HepG2 (cell line): Measurements from ENCODE around the gene WDR7. TPM values are rescaled to one million over a fixed set of nuclear protein-coding genes. Genes with fewer than 3 reads are reported as not detected.

Experiments used
- ATAC-seq: fragments of 200-7000 bp; cut with Tn5 transposase; 3 replicates; pipeline ENCODE4 v1.9.1; 2020; ENCODE audit warnings: mild to moderate bottlenecking, moderate library complexity
- BruUV-seq: library from RNA; stranded (reverse); fragments of 400-500 nt; replicated peaks from 2 replicates; lab custom pipeline; 2021; lab: Mats Ljungman, UMichigan
- CTCF ChIA-PET: fragments of 300-600 bp; formaldehyde crosslinking; extraction: SDS; loops from one replicate; lab custom pipeline; 2021; ENCODE audit warnings: low total read pairs, inconsistent platforms, low intra/inter-chr PET ratio; lab: Yijun Ruan, JAX
- POLR2A ChIA-PET: fragments of 350-600 bp; sonication (Branson Sonifier 250); formaldehyde crosslinking; loops from one replicate; lab custom pipeline; 2020; ENCODE audit warnings: antibody characterized with exemption, inconsistent platforms; lab: Yijun Ruan, JAX
- DNase-seq: peaks from one replicate; pipeline ENCODE4 v3.0.0-alpha.2; 2015; ENCODE audit warnings: low spot score
- FAIRE-seq: peaks from 3 replicates; lab custom pipeline; 2011; peaks lifted over from hg19 to GRCh38; lab: Jason Lieb, UNC
- H2AFZ ChIP-seq: one replicate; pipeline ENCODE4 v1.6.1; 2011; ENCODE audit warnings: low read length, inconsistent platforms
- H3K27ac ChIP-seq: fragments of 300-600 bp; 3 replicates; pipeline ENCODE4 v1.8.0; 2011; ENCODE audit warnings: mixed run types, mild to moderate bottlenecking, mixed read lengths, low read length, inconsistent platforms; ENCODE audit not compliant: insufficient read depth; ENCODE audit errors: extremely low read length
- H3K27me3 ChIP-seq, 2 experiments: fragments of 200-600 bp in 1 of 2; 2 replicates in 1 of 2; 3 replicates in 1 of 2; pipeline versions ENCODE4 v1.6.0 to v1.8.0; 2011; ENCODE audit warnings: low read length in 2 of 2, mild to moderate bottlenecking in 2 of 2, moderate library complexity in 2 of 2, inconsistent platforms in 1 of 2; ENCODE audit not compliant: insufficient read depth in 2 of 2, control insufficient read depth in 1 of 2
- H3K36me3 ChIP-seq, 2 experiments: fragments of 200-600 bp in 1 of 2; replicated peaks in 1 of 2; 2 replicates in 1 of 2; 3 replicates in 1 of 2; pipeline versions ENCODE4 v1.5.1 to v1.8.0; 2011; ENCODE audit warnings: low read length in 2 of 2, inconsistent platforms in 1 of 2; ENCODE audit not compliant: insufficient read depth in 2 of 2, control insufficient read depth in 1 of 2
- H3K4me1 ChIP-seq: 2 replicates; pipeline ENCODE4 v1.5.1; 2012; ENCODE audit warnings: low read length, inconsistent platforms; ENCODE audit not compliant: insufficient read depth
- H3K4me2 ChIP-seq: 2 replicates; pipeline ENCODE4 v1.6.0; 2011; ENCODE audit warnings: low read depth, low read length, inconsistent platforms
- H3K4me3 ChIP-seq, 3 experiments: fragments of 200-600 bp in 1 of 3; sonication (generic), shearing (Covaris generic) in 1 of 3; replicated peaks in 1 of 3; 2 replicates each; pipeline ENCODE4 v1.5.1; 2011 to 2016; ENCODE audit warnings: low read length in 3 of 3, inconsistent platforms in 2 of 3, low read depth in 2 of 3, mild to moderate bottlenecking in 2 of 3, control low read depth in 1 of 3, mixed read lengths in 1 of 3; ENCODE audit not compliant: insufficient read depth in 1 of 3
- H3K79me2 ChIP-seq: one replicate; pipeline ENCODE4 v1.6.1; 2011; ENCODE audit warnings: low read length, inconsistent platforms; ENCODE audit not compliant: insufficient read depth
- H3K9ac ChIP-seq: 2 replicates; pipeline ENCODE4 v1.6.0; 2011; ENCODE audit warnings: mild to moderate bottlenecking, low read depth, low read length, inconsistent platforms; ENCODE audit not compliant: insufficient read depth
- H3K9me3 ChIP-seq: 2 replicates; pipeline ENCODE4 v1.5.1; 2012; ENCODE audit warnings: mild to moderate bottlenecking, low read length
- H4K20me1 ChIP-seq: 2 replicates; pipeline ENCODE4 v1.6.0; 2011; ENCODE audit warnings: inconsistent platforms, mild to moderate bottlenecking, low read length, moderate library complexity; ENCODE audit not compliant: insufficient read depth
- ARID2 ChIP-seq: sonication (generic); formaldehyde crosslinking; IDR thresholded peaks from 2 replicates; pipeline ENCODE4 v1.8.1; 2022; ENCODE audit warnings: mild to moderate bottlenecking, missing genetic modification reagents, borderline replicate concordance
- DBP ChIP-seq: sonication (generic); formaldehyde crosslinking; IDR thresholded peaks from 2 replicates; pipeline ENCODE4 v1.4.0; 2020; ENCODE audit warnings: missing genetic modification reagents; ENCODE audit errors: not compliant biosample characterization
- EED ChIP-seq: sonication (generic); formaldehyde crosslinking; IDR thresholded peaks from 2 replicates; pipeline ENCODE4 v1.5.0; 2020; ENCODE audit warnings: mild to moderate bottlenecking, missing genetic modification reagents
- FOXM1 ChIP-seq: sonication (generic); formaldehyde crosslinking; IDR thresholded peaks from 2 replicates; pipeline ENCODE4 v1.5.0; 2020; ENCODE audit warnings: missing genetic modification reagents
- GTF2F1 ChIP-seq: fragments of 150-350 bp; IDR thresholded peaks from 2 replicates; pipeline ENCODE4 v1.6.1; 2014; ENCODE audit warnings: low read length
- HBP1 ChIP-seq: IDR thresholded peaks from 2 replicates; pipeline ENCODE4 v1.6.1; 2016; ENCODE audit warnings: low read depth, control low read depth
- IRX3 ChIP-seq: sonication (generic); formaldehyde crosslinking; IDR thresholded peaks from 2 replicates; pipeline ENCODE4 v1.8.1; 2023; ENCODE audit warnings: mild to moderate bottlenecking, low read depth, missing genetic modification reagents, borderline replicate concordance
- MATR3 ChIP-seq: sonication (generic); formaldehyde crosslinking; IDR thresholded peaks from 2 replicates; pipeline ENCODE4 v1.4.0; 2020; ENCODE audit warnings: missing genetic modification reagents
- NFYC ChIP-seq: IDR thresholded peaks from 2 replicates; pipeline ENCODE4 v1.6.1; 2016; ENCODE audit warnings: missing genetic modification reagents, missing compliant biosample characterization
- PAWR ChIP-seq: sonication (generic); formaldehyde crosslinking; IDR thresholded peaks from 2 replicates; pipeline ENCODE4 v1.4.0; 2020; ENCODE audit warnings: missing genetic modification reagents, mild to moderate bottlenecking, borderline replicate concordance
- RARG ChIP-seq: sonication (generic); formaldehyde crosslinking; IDR thresholded peaks from 2 replicates; pipeline ENCODE4 v1.4.0; 2020; ENCODE audit warnings: low read depth, mild to moderate bottlenecking, missing genetic modification reagents
- RORA ChIP-seq: sonication (generic); formaldehyde crosslinking; IDR thresholded peaks from 2 replicates; pipeline ENCODE4 v1.5.0; 2020; ENCODE audit warnings: mild to moderate bottlenecking, missing genetic modification reagents, moderate library complexity
- ZBTB38 ChIP-seq: sonication (generic); formaldehyde crosslinking; IDR thresholded peaks from 2 replicates; pipeline ENCODE4 v1.5.1; 2020; ENCODE audit warnings: mild to moderate bottlenecking, missing genetic modification reagents
- ZNF12 ChIP-seq: sonication (generic); formaldehyde crosslinking; IDR thresholded peaks from 2 replicates; pipeline ENCODE4 v1.5.0; 2020; ENCODE audit warnings: missing genetic modification reagents
- ZNF432 ChIP-seq: sonication (generic); formaldehyde crosslinking; IDR thresholded peaks from 2 replicates; pipeline ENCODE4 v1.5.0; 2020; ENCODE audit warnings: missing genetic modification reagents, mild to moderate bottlenecking, borderline replicate concordance
- ZNF563 ChIP-seq: sonication (generic); formaldehyde crosslinking; IDR thresholded peaks from 2 replicates; pipeline ENCODE4 v1.8.0; 2022; ENCODE audit warnings: mild to moderate bottlenecking, moderate library complexity, missing genetic modification reagents
- ZNF75D ChIP-seq: sonication (generic); formaldehyde crosslinking; IDR thresholded peaks from 2 replicates; pipeline ENCODE4 v1.8.1; 2023; ENCODE audit warnings: missing genetic modification reagents, mild to moderate bottlenecking, borderline replicate concordance
- WGBS: methylation state at CpG from one replicate; pipeline ENCODE4 v1.1.6; 2017; ENCODE audit warnings: low lambda C conversion rate; 5-methylcytosine and 5-hydroxymethylcytosine counted together
- in situ Hi-C: cut with HindIII; loops from 2 replicates; pipeline ENCODE4 v1.10.0; 2017; ENCODE audit warnings: low pct_unique_long_range_greater_than_20kb; ENCODE audit not compliant: extremely low pct_ligation_motif_present
- intact Hi-C: fragments of 100-400 bp; cut with micrococcal nuclease; formaldehyde crosslinking; loops from one replicate; pipeline ENCODE4 v1.10.0; 2022; ENCODE audit not compliant: unreplicated experiment
- polyA plus RNA-seq, 8 experiments: library from polyadenylated mRNA; depleted of rRNA in 3 of 8; stranded (reverse) in 7 of 8; unstranded in 1 of 8; fragments of >200 nt; fragmentation: Illumina TruSeq in 4 of 8; extraction: Trizol in 4 of 8; gene quantifications; 2 replicates each; pipeline versions ENCODE4 v1.2.1 to v1.2.3, GENCODE V29; 2011 to 2016; ENCODE audit warnings: low read depth in 4 of 8, missing spikeins in 1 of 8, mixed read lengths in 1 of 8; ENCODE audit not compliant: insufficient read depth in 1 of 8
- total RNA-seq, 5 experiments: library from RNA; depleted of rRNA; stranded (reverse); fragments of >200 nt; fragmentation: Illumina TruSeq; extraction: Trizol; gene quantifications; 2 replicates each; pipeline ENCODE4 v1.2.3, GENCODE V29; 2016; ENCODE audit warnings: low read depth in 1 of 5
- TF ChIP-seq, protein P1 (sequence below): sonication (generic); formaldehyde crosslinking; IDR thresholded peaks from 2 replicates; pipeline ENCODE4 v1.8.1; 2023; ENCODE audit warnings: mild to moderate bottlenecking, inconsistent platforms, moderate library complexity, missing genetic modification reagents, borderline replicate concordance

Gene WDR7
- total and polyA plus RNA-seq, 2 of the 13 experiments (the other 11 are each of a cell fraction or from before 2014, with no cell fraction given), result 2.0 to 7.8 TPM

GRCh38 chr18:56658261-56658660 is 7.1 kb downstream of the WDR7 start:
- POLR2A ChIA-PET, result no interaction called here
- H3K9me3 ChIP-seq, result no peaks in the 10 kb centered on the region
- H3K27me3 ChIP-seq, result no peaks in the 10 kb centered on the region
- no peak overlapping the region for H3K27ac ChIP-seq
- no TSS peak for BruUV-seq
- CTCF ChIA-PET, result no interaction called here
- no peak overlapping the region for H3K4me3 ChIP-seq
- no peak overlapping the region for H2AFZ ChIP-seq
- in situ Hi-C loops, result no loop called here
- intact Hi-C loops, result no loop called here
- H3K4me1 ChIP-seq, result 0 out of 2 replicates have a peak, but pooled peaks cover 11% of the 10 kb centered on the region
- ATAC-seq (no peak), DNase-seq (no peak), FAIRE-seq (no peak)
- WGBS, result 96% methylated on average over 2 of the region's 2 CpGs
- no peak overlapping the region for H3K9ac ChIP-seq
- H3K79me2 ChIP-seq, result peaks cover 3% of the 10 kb centered on the region
- no peaks in the 10 kb centered on the region for H3K36me3 ChIP-seq
- TF ChIP-seq ZNF563 (CRISPR knock-in tag) (no peak), PAWR (CRISPR knock-in tag) (no peak), NFYC (no peak), RARG (CRISPR knock-in tag) (no peak), ZNF12 (CRISPR knock-in tag) (no peak), GTF2F1 (no peak), ARID2 (CRISPR knock-in tag) (no peak), MATR3 (CRISPR knock-in tag) (no peak), ZNF75D (no peak), HBP1 (CRISPR knock-in tag) (no peak), ZNF432 (CRISPR knock-in tag) (no peak), DBP (CRISPR knock-in tag) (no peak), FOXM1 (CRISPR knock-in tag) (no peak), EED (CRISPR knock-in tag) (no peak), IRX3 (CRISPR knock-in tag) (no peak), RORA (CRISPR knock-in tag) (no peak), ZBTB38 (CRISPR knock-in tag) (no peak)
- TF ChIP-seq, protein P1, sequence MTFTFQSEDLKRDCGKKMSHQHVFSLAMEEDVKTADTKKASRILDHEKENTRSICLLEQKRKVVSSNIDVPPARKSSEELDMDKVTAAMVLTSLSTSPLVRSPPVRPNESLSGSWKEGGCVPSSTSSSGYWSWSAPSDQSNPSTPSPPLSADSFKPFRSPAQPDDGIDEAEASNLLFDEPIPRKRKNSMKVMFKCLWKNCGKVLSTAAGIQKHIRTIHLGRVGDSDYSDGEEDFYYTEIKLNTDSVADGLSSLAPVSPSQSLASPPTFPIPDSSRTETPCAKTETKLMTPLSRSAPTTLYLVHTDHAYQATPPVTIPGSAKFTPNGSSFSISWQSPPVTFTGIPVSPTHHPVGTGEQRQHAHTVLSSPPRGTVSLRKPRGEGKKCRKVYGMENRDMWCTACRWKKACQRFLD (CRISPR knock-in tag), result no peak
- H4K20me1 ChIP-seq, result no peaks in the 10 kb centered on the region
- no peak overlapping the region for H3K4me2 ChIP-seq
